Stimulated activated CD8-positive, alpha-beta memory T cell treated with anti-CD3 and anti-CD28 coated beads, Interleukin-4, amount 100 ng/mL, for 24 hours (primary cell): ENCODE measurements around the gene RRAS2.
"Not testable (repeated sequence)": the region's sequence is repeated elsewhere in the genome, so short reads cannot be mapped to it uniquely, and the experiment has no call there.

ENCODE experiments used
- DNase-seq: peaks from one replicate; pipeline ENCODE4 v3.0.0-alpha.2; 2020; ENCODE audit warnings: low read depth

Gene RRAS2

GRCh38 chr11:14255238-14255534 lies 103.8 kb downstream of the RRAS2 start:
- no peak for DNase-seq

- no peak for DNase-seq
These were observed 104.3 kb downstream of the RRAS2 start for GRCh38 chr11:14254533-14255237.

- no peak for DNase-seq
These were observed 105.1 kb downstream of the RRAS2 start for GRCh38 chr11:14253840-14254239.

DNA sequence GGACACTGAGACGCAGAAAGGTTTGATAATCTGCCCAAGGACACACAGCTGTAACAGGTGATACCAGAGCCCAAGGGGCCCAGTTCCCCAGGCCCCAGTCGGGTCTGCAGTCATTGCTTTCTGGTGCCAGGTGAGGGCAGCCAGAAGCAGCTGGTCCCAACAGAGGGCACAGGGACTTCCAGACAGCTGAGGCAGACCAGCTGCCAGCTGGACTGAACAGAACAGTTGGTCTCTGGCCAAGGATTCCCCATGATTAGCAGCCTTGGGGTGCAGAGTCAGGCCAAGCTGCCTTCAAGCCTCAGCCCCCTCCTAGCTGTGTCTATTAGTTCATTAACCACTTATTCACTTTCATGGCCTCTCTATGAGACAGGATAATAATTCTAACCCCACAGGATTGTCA lies 105.6 kb downstream of the RRAS2 start:
- DNase-seq, result no peak

- DNase-seq, result not testable (repeated sequence)
These were observed 106.5 kb downstream of the RRAS2 start for GRCh38 chr11:14252501-14252900.

GRCh38 chr11:14251754-14252153 lies 107.2 kb downstream of the RRAS2 start:
- DNase-seq, result no peak

GRCh38 chr11:14249121-14249963 lies 109.6 kb downstream of the RRAS2 start:
- peak; percentile 37 for DNase-seq

DNA sequence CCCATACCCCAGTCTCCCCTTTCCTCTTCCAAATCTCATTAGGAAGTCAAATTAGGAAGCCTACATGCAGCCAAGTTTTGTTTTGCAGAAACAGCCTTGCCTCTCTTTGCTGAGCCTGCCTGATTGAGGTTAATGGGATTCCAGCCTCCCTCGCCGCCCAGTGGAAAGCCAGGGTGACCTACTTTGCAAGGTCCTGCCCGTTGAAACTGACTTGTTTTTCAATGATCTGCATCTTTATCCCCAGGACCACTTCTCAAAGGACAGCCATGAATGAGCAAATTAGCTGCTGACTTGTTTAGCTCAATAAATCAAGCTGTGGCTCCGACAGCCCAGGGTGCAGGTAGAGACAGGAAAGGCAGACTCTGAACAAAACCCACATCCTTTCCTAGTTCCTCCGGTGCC lies 110.4 kb downstream of the RRAS2 start:
- no peak for DNase-seq

- no peak for DNase-seq
These were observed 113.5 kb downstream of the RRAS2 start for GRCh38 chr11:14245444-14245843.

DNA sequence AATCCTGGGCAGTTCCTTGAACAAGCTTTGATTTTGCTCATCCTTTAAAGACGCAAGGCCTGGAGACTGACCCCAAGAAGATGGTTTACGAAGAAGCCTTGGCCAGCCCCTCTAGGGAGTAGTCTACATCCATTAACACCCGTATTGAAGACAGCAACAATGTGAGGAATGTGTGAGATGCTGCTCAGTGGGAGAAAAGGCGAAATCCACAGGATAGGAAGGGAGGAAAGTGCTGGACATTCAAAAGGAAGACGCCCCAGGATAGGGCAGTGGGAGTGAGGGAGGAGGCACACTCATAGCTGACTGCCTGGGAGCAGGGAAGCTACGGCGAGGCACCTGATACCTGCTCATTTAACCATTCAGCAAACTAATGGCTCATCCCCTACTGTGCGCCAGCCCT lies 114.1 kb downstream of the RRAS2 start:
- no peak for DNase-seq

- DNase-seq, result no peak
These were observed 116.2 kb downstream of the RRAS2 start for GRCh38 chr11:14242733-14243132.

GRCh38 chr11:14242187-14242586 lies 116.8 kb downstream of the RRAS2 start:
- no peak for DNase-seq

DNA sequence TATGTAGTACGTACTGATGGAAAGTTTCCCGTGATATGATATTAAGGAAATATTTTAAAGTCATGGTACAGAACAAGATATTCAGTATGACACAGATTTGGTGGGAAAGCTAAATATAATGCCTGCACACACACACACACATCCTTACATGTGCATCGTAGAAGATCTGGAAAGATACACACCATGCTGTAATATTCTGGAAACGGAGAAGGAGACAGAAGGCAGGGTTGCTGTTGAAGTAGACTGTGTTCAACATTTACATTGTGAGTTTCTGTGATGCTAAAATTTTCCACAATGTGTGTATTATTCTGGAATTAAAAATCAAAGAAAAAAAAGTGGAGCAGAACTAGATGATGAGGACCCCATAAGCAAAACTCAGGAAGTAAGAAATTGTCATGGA lies 118.0 kb downstream of the RRAS2 start:
- no peak for DNase-seq

- DNase-seq, result no peak
These were observed 118.8 kb downstream of the RRAS2 start for GRCh38 chr11:14240221-14240620.

DNA sequence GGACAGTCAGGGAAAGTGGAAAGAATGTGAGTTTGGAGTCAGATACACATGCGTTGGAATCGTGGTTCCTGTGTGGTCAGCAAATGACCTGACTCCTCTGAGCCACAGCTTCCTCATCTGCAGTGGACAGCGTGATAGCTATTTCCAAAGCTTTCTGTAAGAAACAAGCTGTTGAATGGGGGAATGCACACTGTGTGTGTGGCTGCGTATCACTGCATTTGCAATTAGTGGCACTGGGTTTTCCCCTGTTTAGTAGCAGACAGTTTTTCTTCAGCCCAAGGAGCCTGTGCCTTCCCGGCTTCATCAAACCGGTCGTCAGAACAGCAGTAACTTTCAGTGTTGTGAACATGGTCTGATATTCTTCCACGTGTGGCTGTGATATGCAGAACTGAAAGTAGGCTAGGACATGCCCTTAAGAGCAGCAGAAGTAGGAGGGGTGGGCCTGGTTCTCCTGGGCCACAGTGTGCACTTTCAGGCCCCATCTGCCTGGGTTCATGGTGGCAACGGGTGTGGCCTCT lies 121.5 kb downstream of the RRAS2 start:
- no peak for DNase-seq

- no peak for DNase-seq
These were observed 123.3 kb downstream of the RRAS2 start for GRCh38 chr11:14235701-14236100.

DNA sequence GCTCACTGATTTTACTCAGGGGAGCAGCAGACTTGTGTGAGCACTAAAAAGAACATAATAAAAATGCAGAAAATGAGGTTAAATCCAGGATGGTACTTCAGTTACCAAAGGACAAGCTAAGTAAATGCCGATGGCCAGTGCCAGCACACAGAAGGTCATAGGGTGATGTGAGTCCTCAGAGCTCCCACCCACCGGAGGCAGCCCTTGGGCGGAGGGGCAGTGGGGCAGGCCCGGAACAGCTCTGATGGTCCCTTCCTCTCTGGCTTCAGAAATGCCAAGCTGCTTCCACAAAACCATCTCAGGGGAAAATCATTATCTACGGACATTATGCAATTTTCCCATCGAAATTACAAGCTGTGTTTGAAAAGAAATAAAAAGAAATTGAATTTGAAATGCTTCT lies 124.5 kb downstream of the RRAS2 start:
- DNase-seq, result no peak

DNA sequence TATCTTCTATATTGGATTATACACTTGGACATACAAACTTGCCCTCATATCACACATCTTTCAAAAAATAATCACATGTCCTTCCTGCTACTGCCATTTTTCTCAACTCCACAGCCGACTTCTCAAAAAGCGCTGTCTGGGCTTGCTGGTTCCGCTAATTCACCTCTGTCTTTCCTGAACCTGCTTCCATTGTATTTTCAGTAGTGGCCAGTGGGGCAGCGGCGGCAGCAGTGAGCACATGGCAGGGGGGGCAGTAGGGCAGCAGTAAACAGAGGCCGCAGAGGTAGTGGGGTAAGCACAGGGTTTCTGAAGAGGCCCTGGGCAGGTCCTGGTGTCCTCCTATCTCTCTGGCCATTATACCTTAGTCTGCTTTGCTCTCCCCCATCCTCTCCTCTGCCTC lies 126.3 kb downstream of the RRAS2 start:
- DNase-seq, result no peak

DNA sequence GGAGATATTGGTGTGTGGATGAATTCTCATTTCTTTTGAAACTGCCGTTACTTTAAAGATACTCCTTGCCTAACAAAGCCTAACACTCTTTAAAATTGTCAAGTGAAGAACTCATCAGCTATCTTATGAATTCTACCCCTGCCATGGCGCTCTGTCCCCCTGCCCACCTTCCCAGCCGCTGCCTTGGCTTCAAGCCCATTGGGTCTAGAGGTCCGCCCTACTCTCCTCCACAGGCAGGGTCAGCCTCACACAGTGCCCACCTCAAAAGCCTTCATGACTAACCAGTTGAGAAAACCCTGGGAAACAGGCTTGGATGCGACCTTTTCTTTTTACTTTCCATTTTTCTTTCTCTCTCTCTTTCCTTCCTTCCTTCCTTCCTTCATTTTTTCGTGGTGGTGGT lies 128.6 kb downstream of the RRAS2 start:
- DNase-seq, result no peak

- DNase-seq, result no peak
These were observed 129.5 kb downstream of the RRAS2 start for GRCh38 chr11:14229472-14229871.

DNA sequence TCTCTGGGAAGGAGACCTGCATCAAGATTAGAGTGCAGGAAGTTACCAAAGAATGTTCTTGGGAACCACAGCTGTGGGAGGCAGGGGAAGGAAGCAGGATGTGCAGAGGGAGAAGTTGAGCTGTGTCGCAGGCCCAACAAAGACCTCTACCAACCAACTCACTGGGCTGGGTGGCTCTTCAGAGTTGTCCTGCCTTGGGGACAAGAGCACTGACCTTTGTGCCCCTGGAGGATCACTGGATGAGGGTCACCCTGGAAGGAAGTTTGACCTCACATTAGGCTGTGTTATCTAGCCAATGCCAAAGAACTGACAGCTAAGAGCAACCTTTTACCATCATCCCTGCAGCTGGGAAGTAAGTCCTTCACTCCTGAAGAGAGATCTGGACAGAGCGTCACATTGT lies 130.6 kb downstream of the RRAS2 start:
- DNase-seq, result no peak
